Mucosa of stomach (tissue), 1 donor: ENCODE measurements around the gene NKIRAS1.
"Not testable (repeated sequence)": the region's sequence is repeated elsewhere in the genome, so short reads cannot be mapped to it uniquely, and the experiment has no call there.

Experiments used
- H3K27me3 ChIP-seq: one replicate; pipeline ENCODE4 v1.7.0; 2013; ENCODE audit warnings: mild to moderate bottlenecking, low read length; ENCODE audit not compliant: control insufficient read depth, insufficient read depth
- H3K36me3 ChIP-seq: one replicate; pipeline ENCODE4 v1.7.0; 2013; ENCODE audit warnings: low read length; ENCODE audit not compliant: control insufficient read depth, insufficient read depth
- H3K4me1 ChIP-seq: one replicate; pipeline ENCODE4 v1.7.0; 2013; ENCODE audit warnings: mild to moderate bottlenecking, low read length; ENCODE audit not compliant: control insufficient read depth, insufficient read depth
- H3K4me3 ChIP-seq: one replicate; pipeline ENCODE4 v1.7.0; 2013; ENCODE audit warnings: low read length
- H3K9ac ChIP-seq: one replicate; pipeline ENCODE4 v1.7.0; 2013; ENCODE audit warnings: mild to moderate bottlenecking, low read length, moderate library complexity
- H3K9me3 ChIP-seq: one replicate; pipeline ENCODE4 v1.7.0; 2013; ENCODE audit warnings: mild to moderate bottlenecking, low read length, moderate library complexity; ENCODE audit not compliant: control insufficient read depth
- donor health status: Pancreatic carcinoma.

NKIRAS1 gene

GRCh38 chr3:23915537-23916108 lies 1.2 kb downstream of the NKIRAS1 start:
- Histone ChIP-seq H3K36me3 (peaks cover 6% of the 10 kb centered on the region), H3K27me3 (no peaks in the 10 kb centered on the region), H3K9me3 (no peaks in the 10 kb centered on the region), H3K9ac (peak overlapping the region; percentile 91), H3K4me1 (peaks cover 8% of the 10 kb centered on the region), H3K4me3 (no peak overlapping the region)

GRCh38 chr3:23913873-23914743 lies 2.7 kb downstream of the NKIRAS1 start:
- H3K4me1 ChIP-seq, result peaks cover 4% of the 10 kb centered on the region
- no peaks in the 10 kb centered on the region for H3K36me3 ChIP-seq
- H3K27me3 ChIP-seq, result no peaks in the 10 kb centered on the region
- H3K4me3 ChIP-seq, result no peak overlapping the region
- H3K9me3 ChIP-seq, result no peaks in the 10 kb centered on the region
- H3K9ac ChIP-seq, result no peak overlapping the region

- Histone ChIP-seq H3K4me3 (no peak overlapping the region), H3K36me3 (no peaks in the 10 kb centered on the region), H3K9ac (no peak overlapping the region), H3K27me3 (no peaks in the 10 kb centered on the region), H3K9me3 (no peaks in the 10 kb centered on the region), H3K4me1 (peaks cover under 1% of the 10 kb centered on the region)
These were observed 3.6 kb downstream of the NKIRAS1 start for GRCh38 chr3:23913182-23913581.

- H3K36me3 ChIP-seq, H3K4me1 ChIP-seq, H3K27me3 ChIP-seq, H3K9me3 ChIP-seq, H3K9ac ChIP-seq, H3K4me3 ChIP-seq: not testable (repeated sequence)
These were observed 4.5 kb downstream of the NKIRAS1 start for GRCh38 chr3:23912335-23912734.

GRCh38 chr3:23911397-23911796 lies 5.4 kb downstream of the NKIRAS1 start:
- no peak overlapping the region for H3K4me3 ChIP-seq
- no peaks in the 10 kb centered on the region for H3K27me3 ChIP-seq
- no peaks in the 10 kb centered on the region for H3K4me1 ChIP-seq
- H3K9ac ChIP-seq, result no peak overlapping the region
- H3K9me3 ChIP-seq, result no peaks in the 10 kb centered on the region
- no peaks in the 10 kb centered on the region for H3K36me3 ChIP-seq

- H3K4me3 ChIP-seq, result no peak overlapping the region
- H3K4me1 ChIP-seq, result no peaks in the 10 kb centered on the region
- no peaks in the 10 kb centered on the region for H3K36me3 ChIP-seq
- no peak overlapping the region for H3K9ac ChIP-seq
- no peaks in the 10 kb centered on the region for H3K27me3 ChIP-seq
- no peaks in the 10 kb centered on the region for H3K9me3 ChIP-seq
These were observed 7.4 kb downstream of the NKIRAS1 start for GRCh38 chr3:23909341-23909740.

- H3K9me3 ChIP-seq, result no peaks in the 10 kb centered on the region
- no peaks in the 10 kb centered on the region for H3K36me3 ChIP-seq
- H3K4me1 ChIP-seq, result no peaks in the 10 kb centered on the region
- no peak overlapping the region for H3K4me3 ChIP-seq
- no peaks in the 10 kb centered on the region for H3K27me3 ChIP-seq
- H3K9ac ChIP-seq, result no peak overlapping the region
These were observed 12.2 kb downstream of the NKIRAS1 start for GRCh38 chr3:23904545-23904944.

GRCh38 chr3:23900744-23901143 lies 16.0 kb downstream of the NKIRAS1 start:
- Histone ChIP-seq H3K4me3 (no peak overlapping the region), H3K27me3 (no peaks in the 10 kb centered on the region), H3K9ac (no peak overlapping the region), H3K9me3 (no peaks in the 10 kb centered on the region), H3K4me1 (no peaks in the 10 kb centered on the region), H3K36me3 (no peaks in the 10 kb centered on the region)

- Histone ChIP-seq H3K9me3 (no peaks in the 10 kb centered on the region), H3K4me1 (no peaks in the 10 kb centered on the region), H3K27me3 (no peaks in the 10 kb centered on the region), H3K4me3 (no peak overlapping the region), H3K9ac (no peak overlapping the region), H3K36me3 (no peaks in the 10 kb centered on the region)
These were observed 21.6 kb downstream of the NKIRAS1 start for GRCh38 chr3:23895181-23895580.

GRCh38 chr3:23894254-23895061 lies 22.3 kb downstream of the NKIRAS1 start:
- no peaks in the 10 kb centered on the region for H3K36me3 ChIP-seq
- H3K9ac ChIP-seq, result no peak overlapping the region
- no peaks in the 10 kb centered on the region for H3K4me1 ChIP-seq
- H3K4me3 ChIP-seq, result no peak overlapping the region
- H3K27me3 ChIP-seq, result no peaks in the 10 kb centered on the region
- H3K9me3 ChIP-seq, result no peaks in the 10 kb centered on the region

- Histone ChIP-seq H3K4me1 (no peaks in the 10 kb centered on the region), H3K4me3 (no peak overlapping the region), H3K9me3 (no peaks in the 10 kb centered on the region), H3K36me3 (no peaks in the 10 kb centered on the region), H3K9ac (no peak overlapping the region), H3K27me3 (no peaks in the 10 kb centered on the region)
These were observed 26.8 kb downstream of the NKIRAS1 start for GRCh38 chr3:23889950-23890349.

GRCh38 chr3:23889386-23889785 lies 27.4 kb downstream of the NKIRAS1 start:
- Histone ChIP-seq H3K4me1 (no peaks in the 10 kb centered on the region), H3K9me3 (no peaks in the 10 kb centered on the region), H3K36me3 (no peaks in the 10 kb centered on the region), H3K27me3 (no peaks in the 10 kb centered on the region), H3K4me3 (no peak overlapping the region), H3K9ac (no peak overlapping the region)
